Dendritic cell treated with granulocyte-macrophage colony-stimulating factor and Interleukin-4, amounts not matched to agents 40 ng/mL and 50 ng/mL, for 4 days (primary cell): ENCODE results near the gene ZNF613.
"Not testable (repeated sequence)": the region's sequence is repeated elsewhere in the genome, so short reads cannot be mapped to it uniquely, and the experiment has no call there.

ENCODE experiments used
- H3K27ac Mint-ChIP-seq: one replicate; pipeline ENCODE4 v1.8.0; 2022; ENCODE audit warnings: mild to moderate bottlenecking, mixed read lengths
- H3K27me3 Mint-ChIP-seq: one replicate; pipeline ENCODE4 v1.8.0; 2022; ENCODE audit warnings: mild to moderate bottlenecking, mixed read lengths
- H3K36me3 Mint-ChIP-seq: one replicate; pipeline ENCODE4 v1.8.0; 2022; ENCODE audit warnings: low read depth, mixed read lengths
- H3K4me1 Mint-ChIP-seq: one replicate; pipeline ENCODE4 v1.8.0; 2022; ENCODE audit warnings: low read depth, mixed read lengths
- H3K4me3 Mint-ChIP-seq: one replicate; pipeline ENCODE4 v1.8.0; 2022; ENCODE audit warnings: mild to moderate bottlenecking, moderate library complexity, mixed read lengths
- H3K9me3 Mint-ChIP-seq: one replicate; pipeline ENCODE4 v1.8.0; 2022; ENCODE audit warnings: mixed read lengths
- intact Hi-C: fragments of 100-400 bp; cut with micrococcal nuclease; formaldehyde crosslinking; loops from one replicate; pipeline ENCODE4 v1.15.0; 2022

Gene ZNF613

GRCh38 chr19:51960621-51961233 is 33.5 kb downstream of the ZNF613 start:
- intact Hi-C loops, H3K27ac Mint-ChIP-seq, H3K4me3 Mint-ChIP-seq, H3K4me1 Mint-ChIP-seq, H3K27me3 Mint-ChIP-seq: not testable (repeated sequence)
- peaks cover 95% of the 10 kb centered on the region for H3K9me3 Mint-ChIP-seq
- H3K36me3 Mint-ChIP-seq, result peaks cover 32% of the 10 kb centered on the region

GRCh38 chr19:51965583-51965982 is 38.3 kb downstream of the ZNF613 start:
- H3K9me3 Mint-ChIP-seq, result peaks cover 94% of the 10 kb centered on the region
- no peaks in the 10 kb centered on the region for H3K4me1 Mint-ChIP-seq
- H3K27ac Mint-ChIP-seq, result no peak overlapping the region
- H3K4me3 Mint-ChIP-seq, result no peak overlapping the region
- H3K36me3 Mint-ChIP-seq, result peaks cover 80% of the 10 kb centered on the region
- no peaks in the 10 kb centered on the region for H3K27me3 Mint-ChIP-seq
- intact Hi-C loops, result no loop called here

- Mint-ChIP-seq H3K4me3 (no peak overlapping the region), H3K4me1 (no peaks in the 10 kb centered on the region), H3K9me3 (peaks cover 90% of the 10 kb centered on the region), H3K36me3 (peaks cover 100% of the 10 kb centered on the region), H3K27ac (no peak overlapping the region), H3K27me3 (no peaks in the 10 kb centered on the region)
- intact Hi-C loops, result no loop called here
Observed at GRCh38 chr19:51970718-51971117, 43.4 kb downstream of the ZNF613 start.

- H3K9me3 Mint-ChIP-seq, result peaks cover 90% of the 10 kb centered on the region
Observed at GRCh38 chr19:51971624-51972023, 44.4 kb downstream of the ZNF613 start.

GRCh38 chr19:51975787-51976186 is 48.5 kb downstream of the ZNF613 start:
- H3K27me3 Mint-ChIP-seq, H3K27ac Mint-ChIP-seq, H3K4me3 Mint-ChIP-seq, H3K4me1 Mint-ChIP-seq, intact Hi-C loops: not testable (repeated sequence)
- peaks cover 90% of the 10 kb centered on the region for H3K9me3 Mint-ChIP-seq
- H3K36me3 Mint-ChIP-seq, result peaks cover 100% of the 10 kb centered on the region

More at GRCh38 chr19:51971624-51972023, 44.4 kb downstream of the ZNF613 start:
- Mint-ChIP-seq H3K27ac (no peak overlapping the region), H3K36me3 (peaks cover 100% of the 10 kb centered on the region), H3K27me3 (no peaks in the 10 kb centered on the region), H3K4me1 (no peaks in the 10 kb centered on the region), H3K4me3 (no peak overlapping the region)
- intact Hi-C loops, result no loop called here

GRCh38 chr19:51976852-51977251 is 49.6 kb downstream of the ZNF613 start:
- no peak overlapping the region for H3K27ac Mint-ChIP-seq
- H3K4me3 Mint-ChIP-seq, result no peak overlapping the region
- peaks cover 90% of the 10 kb centered on the region for H3K9me3 Mint-ChIP-seq
- peaks cover 100% of the 10 kb centered on the region for H3K36me3 Mint-ChIP-seq
- peaks cover 6% of the 10 kb centered on the region for H3K4me1 Mint-ChIP-seq
- H3K27me3 Mint-ChIP-seq, result no peaks in the 10 kb centered on the region
- intact Hi-C loops, result no loop called here

GRCh38 chr19:51977346-51977745 is 50.1 kb downstream of the ZNF613 start:
- no peaks in the 10 kb centered on the region for H3K27me3 Mint-ChIP-seq

GRCh38 chr19:51978882-51979281 is 51.6 kb downstream of the ZNF613 start:
- H3K4me3 Mint-ChIP-seq, result no peak overlapping the region
- peaks cover 6% of the 10 kb centered on the region for H3K4me1 Mint-ChIP-seq
- H3K9me3 Mint-ChIP-seq, result peaks cover 90% of the 10 kb centered on the region
- H3K36me3 Mint-ChIP-seq, result peaks cover 100% of the 10 kb centered on the region
- intact Hi-C loops, result no loop called here
- H3K27me3 Mint-ChIP-seq, result no peaks in the 10 kb centered on the region
- H3K27ac Mint-ChIP-seq, result no peak overlapping the region

More at GRCh38 chr19:51977346-51977745, 50.1 kb downstream of the ZNF613 start:
- peaks cover 6% of the 10 kb centered on the region for H3K4me1 Mint-ChIP-seq
- H3K9me3 Mint-ChIP-seq, result peaks cover 90% of the 10 kb centered on the region
- no peak overlapping the region for H3K27ac Mint-ChIP-seq
- no peak overlapping the region for H3K4me3 Mint-ChIP-seq
- intact Hi-C loops, result no loop called here
- peaks cover 100% of the 10 kb centered on the region for H3K36me3 Mint-ChIP-seq

GRCh38 chr19:51980116-51980736 is 53.0 kb downstream of the ZNF613 start:
- Mint-ChIP-seq H3K9me3 (peaks cover 81% of the 10 kb centered on the region), H3K4me1 (peaks cover 6% of the 10 kb centered on the region)
- intact Hi-C loops, result no loop called here

GRCh38 chr19:51980926-51981325 is 53.7 kb downstream of the ZNF613 start:
- Mint-ChIP-seq H3K36me3 (peaks cover 88% of the 10 kb centered on the region), H3K9me3 (peaks cover 78% of the 10 kb centered on the region)
- intact Hi-C loops, H3K4me1 Mint-ChIP-seq, H3K4me3 Mint-ChIP-seq, H3K27me3 Mint-ChIP-seq, H3K27ac Mint-ChIP-seq: not testable (repeated sequence)

More at GRCh38 chr19:51980116-51980736, 53.0 kb downstream of the ZNF613 start:
- no peaks in the 10 kb centered on the region for H3K27me3 Mint-ChIP-seq
- H3K4me3 Mint-ChIP-seq, result no peak overlapping the region
- no peak overlapping the region for H3K27ac Mint-ChIP-seq
- H3K36me3 Mint-ChIP-seq, result peaks cover 92% of the 10 kb centered on the region

GRCh38 chr19:51983361-51983760 is 56.1 kb downstream of the ZNF613 start:
- peaks cover 84% of the 10 kb centered on the region for H3K36me3 Mint-ChIP-seq
- intact Hi-C loops, result no loop called here
- no peak overlapping the region for H3K4me3 Mint-ChIP-seq
- H3K4me1 Mint-ChIP-seq, result peaks cover 6% of the 10 kb centered on the region
- no peak overlapping the region for H3K27ac Mint-ChIP-seq
- no peaks in the 10 kb centered on the region for H3K27me3 Mint-ChIP-seq
- H3K9me3 Mint-ChIP-seq, result peaks cover 76% of the 10 kb centered on the region

GRCh38 chr19:51986309-51987291 is 59.3 kb downstream of the ZNF613 start, which contains the start of gene ZNF350:
ZNF350 (minus strand) TSS chr19:51986840; CDS start chr19:51974360, 12,480 bp downstream.
- Mint-ChIP-seq H3K9me3 (peaks cover 79% of the 10 kb centered on the region), H3K36me3 (peaks cover 52% of the 10 kb centered on the region), H3K27ac (peak within 1 kb of the TSS; percentile 98), H3K4me1 (peaks cover under 1% of the 10 kb centered on the region), H3K27me3 (no peaks in the 10 kb centered on the region), H3K4me3 (peak within 1 kb of the TSS; percentile 95)
- intact Hi-C loops, result loop anchor here (2.0 kb wide), 1 partner anchor 22 kb away; the partner anchor contains the start of gene ZNF615

GRCh38 chr19:51993422-51993821 is 66.2 kb downstream of the ZNF613 start:
- Mint-ChIP-seq H3K4me3 (no peak overlapping the region), H3K9me3 (peaks cover 96% of the 10 kb centered on the region), H3K4me1 (no peaks in the 10 kb centered on the region), H3K27ac (no peak overlapping the region), H3K36me3 (peaks cover 57% of the 10 kb centered on the region), H3K27me3 (no peaks in the 10 kb centered on the region)
- intact Hi-C loops, result no loop called here
